Trophoblast cell (in vitro differentiated cells and primary cell): ENCODE measurements around the gene C19orf47.
"Not testable (repeated sequence)": the region's sequence is repeated elsewhere in the genome, so short reads cannot be mapped to it uniquely, and the experiment has no call there.

ENCODE experiments used
- DNase-seq, 2 donors: peaks; one replicate each; pipeline ENCODE4 v3.0.0-alpha.2; 2016
- H2AFZ ChIP-seq: 2 replicates; pipeline ENCODE4 v1.6.1; 2013; ENCODE audit warnings: low read length, moderate library complexity, mild to moderate bottlenecking; ENCODE audit not compliant: insufficient read depth, poor library complexity
- H2AK5ac ChIP-seq: 2 replicates; pipeline ENCODE4 v1.6.1; 2013; ENCODE audit warnings: mild to moderate bottlenecking, low read length
- H2BK120ac ChIP-seq: 2 replicates; pipeline ENCODE4 v1.6.1; 2013; ENCODE audit warnings: low read length, mild to moderate bottlenecking, moderate library complexity; ENCODE audit not compliant: insufficient read depth, poor library complexity
- H2BK12ac ChIP-seq: 2 replicates; pipeline ENCODE4 v1.6.1; 2013; ENCODE audit warnings: mild to moderate bottlenecking, low read length, moderate library complexity
- H2BK5ac ChIP-seq: 2 replicates; pipeline ENCODE4 v1.6.1; 2013; ENCODE audit warnings: low read length, low read depth, moderate library complexity, mild to moderate bottlenecking; ENCODE audit not compliant: poor library complexity
- H3K14ac ChIP-seq: 2 replicates; pipeline ENCODE4 v1.6.1; 2013; ENCODE audit warnings: mild to moderate bottlenecking, low read length
- H3K18ac ChIP-seq: 2 replicates; pipeline ENCODE4 v1.6.1; 2013; ENCODE audit warnings: mild to moderate bottlenecking, low read length
- H3K23ac ChIP-seq: 2 replicates; pipeline ENCODE4 v1.6.1; 2013; ENCODE audit warnings: low read length
- H3K27ac ChIP-seq: 2 replicates; pipeline ENCODE4 v1.5.1; 2013; ENCODE audit warnings: low read depth, mild to moderate bottlenecking, inconsistent platforms, low read length, moderate library complexity
- H3K27me3 ChIP-seq: 2 replicates; pipeline ENCODE4 v1.6.1; 2013; ENCODE audit warnings: inconsistent platforms, mild to moderate bottlenecking, low read length, moderate library complexity; ENCODE audit not compliant: insufficient read depth
- H3K36me3 ChIP-seq, 2 experiments: 1 replicate in 1 of 2; 2 replicates in 1 of 2; pipeline ENCODE4 v1.6.1; 2013; ENCODE audit warnings: low read length in 2 of 2, mild to moderate bottlenecking in 2 of 2, moderate library complexity in 1 of 2; ENCODE audit not compliant: insufficient read depth in 2 of 2, control insufficient read depth in 1 of 2
- H3K4ac ChIP-seq: 2 replicates; pipeline ENCODE4 v1.6.1; 2013; ENCODE audit warnings: low read depth, mild to moderate bottlenecking, low read length, moderate library complexity
- H3K4me1 ChIP-seq, 2 experiments: 1 replicate in 1 of 2; 2 replicates in 1 of 2; pipeline ENCODE4 v1.6.1; 2013; ENCODE audit warnings: low read length in 2 of 2, mild to moderate bottlenecking in 2 of 2, moderate library complexity in 1 of 2; ENCODE audit not compliant: insufficient read depth in 2 of 2, control insufficient read depth in 1 of 2
- H3K4me2 ChIP-seq: 2 replicates; pipeline ENCODE4 v1.6.1; 2013; ENCODE audit warnings: inconsistent platforms, mild to moderate bottlenecking, low read length, moderate library complexity
- H3K4me3 ChIP-seq: 2 replicates; pipeline ENCODE4 v1.5.1; 2013; ENCODE audit warnings: mild to moderate bottlenecking, low read depth, low read length, inconsistent platforms
- H3K79me1 ChIP-seq: one replicate; pipeline ENCODE4 v1.6.1; 2013; ENCODE audit warnings: low read length
- H3K79me2 ChIP-seq: 2 replicates; pipeline ENCODE4 v1.6.1; 2013; ENCODE audit warnings: low read length, mild to moderate bottlenecking; ENCODE audit not compliant: control insufficient read depth, insufficient read depth, poor library complexity
- H3K9ac ChIP-seq: 2 replicates; pipeline ENCODE4 v1.6.1; 2013; ENCODE audit warnings: mild to moderate bottlenecking, low read length
- H3K9me3 ChIP-seq: 2 replicates; pipeline ENCODE4 v1.6.1; 2013; ENCODE audit warnings: low read depth, mild to moderate bottlenecking, control low read depth, inconsistent platforms, low read length; ENCODE audit not compliant: insufficient read depth
- H4K12ac ChIP-seq: 2 replicates; pipeline ENCODE4 v1.6.1; 2013; ENCODE audit warnings: low read depth, mild to moderate bottlenecking, low read length, moderate library complexity
- H4K8ac ChIP-seq: 2 replicates; pipeline ENCODE4 v1.6.1; 2013; ENCODE audit warnings: low read depth, mild to moderate bottlenecking, low read length, moderate library complexity
- H4K91ac ChIP-seq: one replicate; pipeline ENCODE4 v1.6.1; 2013; ENCODE audit warnings: low read depth, mild to moderate bottlenecking, low read length, moderate library complexity
- WGBS: extraction: QIAGEN DNeasy Blood & Tissue Kit; methylation state at CpG from one replicate; pipeline ENCODE4 v1.1.7; 2013; ENCODE audit warnings: missing lambda C conversion rate; ENCODE audit not compliant: insufficient read length, insufficient coverage; ENCODE audit errors: extremely low coverage; 5-methylcytosine and 5-hydroxymethylcytosine counted together

The C19orf47 gene

DNA sequence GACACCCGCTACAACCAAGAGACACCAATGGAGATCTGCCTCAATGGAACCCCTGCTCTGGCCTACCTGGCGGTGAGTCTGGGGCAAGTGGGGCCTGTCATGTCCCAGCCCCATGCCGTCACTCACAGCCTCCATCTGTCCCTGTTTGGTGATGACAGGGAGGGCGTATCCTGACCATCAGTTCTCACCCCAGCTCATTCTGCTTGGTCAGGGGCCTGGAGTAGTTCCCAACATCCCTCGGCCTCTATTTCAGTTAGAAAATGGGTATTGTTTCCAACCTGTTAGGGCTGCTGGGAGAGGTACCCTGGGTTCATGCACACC is 23.6 kb upstream of the C19orf47 start:
- H4K91ac ChIP-seq: no peak overlapping the region
- H2AK5ac ChIP-seq: no peak overlapping the region
- H3K18ac ChIP-seq: no peak overlapping the region
- DNase-seq: no peak
- no peak overlapping the region for H2BK5ac ChIP-seq
- H3K14ac ChIP-seq: no peak overlapping the region
- H2BK12ac ChIP-seq: no peak overlapping the region
- no peak overlapping the region for H3K23ac ChIP-seq
- H3K9me3 ChIP-seq: no peaks in the 10 kb centered on the region
- no CpG with 5 or more reads among the region's 5 CpGs for WGBS
- H2AFZ ChIP-seq: no peak overlapping the region
- no peaks in the 10 kb centered on the region for H3K27me3 ChIP-seq
- no peak overlapping the region for H4K8ac ChIP-seq
- H3K79me2 ChIP-seq: peaks cover 4% of the 10 kb centered on the region
- no peak overlapping the region for H4K12ac ChIP-seq
- no peak overlapping the region for H3K9ac ChIP-seq
- H3K4me2 ChIP-seq: no peak overlapping the region
- H3K27ac ChIP-seq: no peak overlapping the region
- no peak overlapping the region for H3K4ac ChIP-seq
- peaks cover 80 to 82% of the 10 kb centered on the region in 2 experiments for H3K36me3 ChIP-seq
- H2BK120ac ChIP-seq: no peak overlapping the region
- no peak overlapping the region for H3K4me3 ChIP-seq
- peaks cover 3% of the 10 kb centered on the region for H3K79me1 ChIP-seq
- H3K4me1 ChIP-seq: peaks cover 3 to 9% of the 10 kb centered on the region in 2 experiments

DNA sequence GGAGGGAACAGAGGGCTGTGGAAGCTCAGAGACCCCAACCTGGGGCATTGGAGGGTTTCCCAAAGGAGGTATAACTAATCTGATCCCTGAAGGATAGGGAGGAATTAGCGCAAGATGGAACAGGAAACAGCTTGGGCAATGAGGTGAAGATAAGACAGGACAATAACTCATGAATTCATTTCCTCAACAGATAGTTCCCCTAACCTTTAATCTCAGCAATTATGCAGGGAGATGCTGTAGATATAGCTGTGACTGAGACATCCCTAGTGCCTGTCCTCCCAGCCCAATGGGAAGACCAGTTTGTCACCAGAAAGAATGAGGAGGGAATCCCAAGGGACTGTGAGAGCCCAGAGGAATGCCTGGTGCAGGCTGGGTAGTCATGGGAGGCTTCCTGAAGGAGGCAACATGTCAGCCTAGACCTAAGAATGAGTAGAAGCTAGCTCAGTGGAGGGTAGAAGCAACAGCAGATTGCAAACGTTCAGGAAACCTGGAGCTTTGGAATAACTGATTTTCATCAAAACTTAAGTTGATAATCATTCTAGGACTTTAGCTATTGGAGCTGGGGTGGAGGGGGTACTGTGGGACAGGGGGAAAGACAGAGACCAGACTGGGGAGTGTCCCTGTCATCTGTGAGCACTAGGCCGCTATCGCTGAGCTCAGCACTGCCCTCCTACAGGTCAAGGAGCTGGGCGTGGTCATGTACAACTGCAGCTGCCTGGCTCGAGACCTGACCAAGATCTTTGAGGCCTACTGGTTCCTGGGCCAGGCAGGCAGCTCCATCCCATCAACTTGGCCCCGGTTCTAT is 23.0 kb upstream of the C19orf47 start:
- Histone ChIP-seq H2AFZ (no peak overlapping the region), H2BK120ac (no peak overlapping the region), H4K12ac (no peak overlapping the region), H3K27me3 (no peaks in the 10 kb centered on the region), H3K18ac (no peak overlapping the region), H3K4me1 (peaks cover 6 to 13% of the 10 kb centered on the region in 2 experiments), H4K8ac (no peak overlapping the region), H3K79me1 (peaks cover 9% of the 10 kb centered on the region), H4K91ac (no peak overlapping the region), H3K4me2 (no peak overlapping the region), H2BK12ac (no peak overlapping the region), H3K79me2 (peaks cover 8% of the 10 kb centered on the region), H3K14ac (no peak overlapping the region), H3K36me3 (peaks cover 75 to 76% of the 10 kb centered on the region in 2 experiments), H3K23ac (no peak overlapping the region), H3K4me3 (no peak overlapping the region), H2BK5ac (no peak overlapping the region), H2AK5ac (no peak overlapping the region), H3K9ac (no peak overlapping the region), H3K27ac (no peak overlapping the region), H3K9me3 (no peaks in the 10 kb centered on the region), H3K4ac (no peak overlapping the region)
- no peak for DNase-seq
- WGBS: no CpG with 5 or more reads among the region's 7 CpGs

DNA sequence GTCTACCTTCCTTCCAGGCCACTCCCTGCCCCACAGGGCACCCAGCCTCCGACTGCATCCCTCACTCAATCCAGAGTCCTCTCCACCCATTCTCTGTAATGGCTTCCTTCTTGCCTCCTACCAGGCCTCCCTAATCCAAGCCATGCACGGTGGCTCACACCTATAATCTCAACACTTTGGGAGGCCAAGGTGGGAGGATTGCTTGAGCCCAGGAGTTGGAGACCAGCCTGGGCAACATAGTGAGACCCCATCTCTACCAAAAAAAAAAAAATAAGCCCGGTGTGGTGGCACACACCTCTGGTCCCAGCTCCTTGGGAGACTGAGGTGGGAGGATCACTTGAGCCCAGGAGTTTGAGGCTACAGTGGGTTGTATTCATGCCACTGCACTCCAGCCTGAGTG is 22.1 kb upstream of the C19orf47 start:
- H3K4me2 ChIP-seq, H4K8ac ChIP-seq, DNase-seq, H3K9ac ChIP-seq, H3K9me3 ChIP-seq, H3K23ac ChIP-seq, H2BK12ac ChIP-seq, H2AFZ ChIP-seq, H3K18ac ChIP-seq, H3K27ac ChIP-seq, H3K4me3 ChIP-seq, H2AK5ac ChIP-seq, H3K4ac ChIP-seq, H2BK120ac ChIP-seq, H4K91ac ChIP-seq, H3K14ac ChIP-seq, H4K12ac ChIP-seq, H3K27me3 ChIP-seq, H2BK5ac ChIP-seq: not testable (repeated sequence)
- Histone ChIP-seq H3K4me1 (peaks cover 6 to 14% of the 10 kb centered on the region in 2 experiments), H3K79me2 (peaks cover 12% of the 10 kb centered on the region), H3K79me1 (peaks cover 15% of the 10 kb centered on the region), H3K36me3 (peaks cover 68 to 72% of the 10 kb centered on the region in 2 experiments)
- WGBS: no CpG with 5 or more reads among the region's 3 CpGs

DNA sequence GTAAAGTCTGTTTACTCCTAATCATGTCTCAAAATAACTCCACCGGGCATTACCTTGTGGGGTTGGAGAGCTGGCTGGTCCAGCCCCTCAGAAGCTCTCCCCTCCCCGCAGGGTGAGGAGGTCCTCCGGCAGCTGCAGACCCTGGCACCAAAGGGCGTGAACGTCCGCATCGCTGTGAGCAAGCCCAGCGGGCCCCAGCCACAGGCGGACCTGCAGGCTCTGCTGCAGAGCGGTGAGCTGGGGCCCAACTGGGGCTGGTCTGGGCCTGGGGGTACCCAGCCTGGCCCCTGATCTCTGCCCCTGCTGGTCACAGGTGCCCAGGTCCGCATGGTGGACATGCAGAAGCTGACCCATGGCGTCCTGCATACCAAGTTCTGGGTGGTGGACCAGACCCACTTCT is 21.6 kb upstream of the C19orf47 start:
- Histone ChIP-seq H2BK120ac (no peak overlapping the region), H3K9me3 (no peaks in the 10 kb centered on the region), H3K79me1 (peaks cover 15% of the 10 kb centered on the region), H2AFZ (no peak overlapping the region), H3K36me3 (peaks cover 66 to 69% of the 10 kb centered on the region in 2 experiments), H4K8ac (no peak overlapping the region), H3K4me1 (peaks cover 6 to 14% of the 10 kb centered on the region in 2 experiments), H3K4me3 (no peak overlapping the region), H4K91ac (no peak overlapping the region), H4K12ac (no peak overlapping the region), H2BK12ac (no peak overlapping the region), H3K18ac (no peak overlapping the region), H3K14ac (no peak overlapping the region), H3K9ac (no peak overlapping the region), H3K27ac (no peak overlapping the region), H3K79me2 (peaks cover 13% of the 10 kb centered on the region), H2AK5ac (no peak overlapping the region), H3K27me3 (no peaks in the 10 kb centered on the region), H3K4me2 (no peak overlapping the region), H3K4ac (no peak overlapping the region), H2BK5ac (no peak overlapping the region), H3K23ac (no peak overlapping the region)
- DNase-seq: no peak
- WGBS: no CpG with 5 or more reads among the region's 12 CpGs
